Osteocyte (in vitro differentiated cells): ENCODE results near the gene CCNB1. TPM values are rescaled to one million over a fixed set of nuclear protein-coding genes. Genes with fewer than 3 reads are reported as not detected.
A peak's percentile ranks its signal among the peaks of the same experiment; 100 is the strongest.

Experiments used
- DNase-seq: peaks from one replicate; pipeline ENCODE4 v3.0.0; 2021; ENCODE audit warnings: mixed read lengths; ENCODE audit not compliant: unreplicated experiment; ENCODE audit errors: extremely low spot score
- H3K27ac Mint-ChIP-seq: one replicate; pipeline ENCODE4 v1.8.0; 2021; ENCODE audit warnings: mild to moderate bottlenecking, mixed read lengths; ENCODE audit not compliant: unreplicated experiment
- H3K27me3 Mint-ChIP-seq: one replicate; pipeline ENCODE4 v1.8.0; 2021; ENCODE audit warnings: mixed read lengths; ENCODE audit not compliant: unreplicated experiment
- H3K36me3 Mint-ChIP-seq: one replicate; pipeline ENCODE4 v1.8.0; 2021; ENCODE audit warnings: mixed read lengths; ENCODE audit not compliant: unreplicated experiment
- H3K4me1 Mint-ChIP-seq: one replicate; pipeline ENCODE4 v1.8.0; 2021; ENCODE audit warnings: mixed read lengths; ENCODE audit not compliant: unreplicated experiment
- H3K4me3 Mint-ChIP-seq: one replicate; pipeline ENCODE4 v1.8.0; 2021; ENCODE audit warnings: mild to moderate bottlenecking, moderate library complexity, mixed read lengths; ENCODE audit not compliant: unreplicated experiment
- H3K9me3 Mint-ChIP-seq: one replicate; pipeline ENCODE4 v1.8.0; 2021; ENCODE audit warnings: mixed read lengths; ENCODE audit not compliant: unreplicated experiment
- CTCF ChIP-seq: fragments of 200-600 bp; sonication (generic); IDR thresholded peaks from 2 replicates; pipeline ENCODE4 v1.5.0; 2021; ENCODE audit warnings: antibody characterized with exemption, mild to moderate bottlenecking, moderate library complexity
- total RNA-seq: library from RNA; stranded (reverse); gene quantifications from 2 replicates; pipeline ENCODE4 v1.2.1, GENCODE V29; 2021

CCNB1 gene
- total RNA-seq, 1 donor from 2014 or later, result 39.3 TPM

GRCh38 chr5:69206528-69207190, 39.7 kb downstream of the CCNB1 start:
- TF ChIP-seq CTCF, result no peak
- peaks cover 28% of the 10 kb centered on the region for H3K4me1 Mint-ChIP-seq
- H3K27ac Mint-ChIP-seq, result peak overlapping the region; percentile 73
- H3K9me3 Mint-ChIP-seq, result no peaks in the 10 kb centered on the region
- H3K27me3 Mint-ChIP-seq, result no peaks in the 10 kb centered on the region
- no peaks in the 10 kb centered on the region for H3K36me3 Mint-ChIP-seq
- peak; percentile 44 for DNase-seq
- H3K4me3 Mint-ChIP-seq, result no peak overlapping the region

- H3K27me3 Mint-ChIP-seq, result no peaks in the 10 kb centered on the region
- H3K27ac Mint-ChIP-seq, result peak overlapping the region; percentile 69
- H3K4me1 Mint-ChIP-seq, result peaks cover 23% of the 10 kb centered on the region
- H3K36me3 Mint-ChIP-seq, result no peaks in the 10 kb centered on the region
- H3K4me3 Mint-ChIP-seq, result no peak overlapping the region
- TF ChIP-seq CTCF, result no peak
- DNase-seq, result no peak
- no peaks in the 10 kb centered on the region for H3K9me3 Mint-ChIP-seq
Observed at GRCh38 chr5:69209602-69210001, 42.7 kb downstream of the CCNB1 start.

GRCh38 chr5:69211200-69211599, 44.2 kb downstream of the CCNB1 start:
- no peak for DNase-seq
- Mint-ChIP-seq H3K36me3 (no peaks in the 10 kb centered on the region), H3K4me1 (peaks cover 23% of the 10 kb centered on the region), H3K27me3 (no peaks in the 10 kb centered on the region), H3K4me3 (no peak overlapping the region), H3K9me3 (no peaks in the 10 kb centered on the region), H3K27ac (no peak overlapping the region)
- no peak for TF ChIP-seq CTCF

- DNase-seq, result no peak
- Mint-ChIP-seq H3K4me1 (peaks cover 19% of the 10 kb centered on the region), H3K36me3 (no peaks in the 10 kb centered on the region), H3K27me3 (no peaks in the 10 kb centered on the region), H3K9me3 (no peaks in the 10 kb centered on the region), H3K27ac (no peak overlapping the region), H3K4me3 (no peak overlapping the region)
- no peak for TF ChIP-seq CTCF
Observed at GRCh38 chr5:69212022-69212421, 45.1 kb downstream of the CCNB1 start.

- no peaks in the 10 kb centered on the region for H3K36me3 Mint-ChIP-seq
- no peaks in the 10 kb centered on the region for H3K9me3 Mint-ChIP-seq
- no peak for TF ChIP-seq CTCF
- no peak overlapping the region for H3K27ac Mint-ChIP-seq
- H3K4me3 Mint-ChIP-seq, result no peak overlapping the region
- peaks cover 27% of the 10 kb centered on the region for H3K4me1 Mint-ChIP-seq
- DNase-seq, result peak; percentile 65
- H3K27me3 Mint-ChIP-seq, result no peaks in the 10 kb centered on the region
Observed at GRCh38 chr5:69213513-69214215, 46.7 kb downstream of the CCNB1 start.
